Astrocyte of the cerebellum (primary cell): ENCODE data around the gene VTI1B.

Experiments
- DNase-seq: peaks from one replicate; pipeline ENCODE4 v3.0.0-alpha.2; 2011; ENCODE audit warnings: low read depth
- H3K4me3 ChIP-seq: 2 replicates; pipeline ENCODE4 v1.5.1; 2011; ENCODE audit warnings: mild to moderate bottlenecking, low read depth, low read length, moderate library complexity
- CTCF ChIP-seq: IDR thresholded peaks from 2 replicates; pipeline ENCODE4 v1.5.1; 2012; ENCODE audit warnings: low read length, low read depth, moderate library complexity, mild to moderate bottlenecking; ENCODE audit errors: missing control alignments
- in situ Hi-C: cut with HindIII; loops from 2 replicates; pipeline ENCODE4 v1.10.0; 2017; ENCODE audit warnings: low sequenced_read_pairs

The VTI1B gene

GRCh38 chr14:67623114-67623513 lies 51.3 kb downstream of the VTI1B start:
- in situ Hi-C loops = no loop called here
- DNase-seq = peak; percentile 46
- no peak overlapping the region for H3K4me3 ChIP-seq

GRCh38 chr14:67622675-67623074 lies 51.8 kb downstream of the VTI1B start:
- no peak overlapping the region for H3K4me3 ChIP-seq
- peak; percentile 67 for DNase-seq
- in situ Hi-C loops = no loop called here

More at GRCh38 chr14:67623114-67623513, 51.3 kb downstream of the VTI1B start:
- no peak for TF ChIP-seq CTCF

DNA sequence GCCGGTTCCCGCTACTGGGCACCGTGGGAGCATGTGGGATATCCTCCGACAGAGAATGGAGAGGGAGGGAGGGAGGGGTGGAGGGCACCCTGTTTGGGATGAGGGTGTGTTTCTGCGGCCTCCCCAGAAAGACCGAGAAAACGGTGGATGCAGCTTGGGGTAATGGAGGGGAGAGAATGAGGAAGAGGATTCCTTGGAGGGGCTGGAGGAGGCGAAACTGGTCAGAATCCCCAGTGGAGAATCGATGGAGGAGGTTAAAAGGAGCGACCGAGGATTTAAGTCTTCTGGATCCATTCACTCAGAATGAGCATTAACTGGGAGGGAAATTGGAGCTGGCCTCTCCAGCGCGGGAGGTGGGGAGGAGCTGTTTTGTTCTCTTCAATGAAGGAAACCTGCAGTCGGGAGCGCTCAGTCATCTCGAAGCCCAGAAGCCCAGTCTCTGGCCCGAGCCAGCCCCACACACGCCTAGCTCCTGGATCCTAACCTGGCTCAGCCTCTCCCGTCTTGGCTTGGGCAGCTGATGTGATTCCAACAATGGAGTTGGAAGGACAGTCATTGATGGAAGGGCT lies 54.1 kb downstream of the VTI1B start:
- DNase-seq = no peak
- no peak for TF ChIP-seq CTCF
- peak overlapping the region; percentile 68 for H3K4me3 ChIP-seq
- in situ Hi-C loops = no loop called here

More at GRCh38 chr14:67622675-67623074, 51.8 kb downstream of the VTI1B start:
- TF ChIP-seq CTCF = no peak

DNA sequence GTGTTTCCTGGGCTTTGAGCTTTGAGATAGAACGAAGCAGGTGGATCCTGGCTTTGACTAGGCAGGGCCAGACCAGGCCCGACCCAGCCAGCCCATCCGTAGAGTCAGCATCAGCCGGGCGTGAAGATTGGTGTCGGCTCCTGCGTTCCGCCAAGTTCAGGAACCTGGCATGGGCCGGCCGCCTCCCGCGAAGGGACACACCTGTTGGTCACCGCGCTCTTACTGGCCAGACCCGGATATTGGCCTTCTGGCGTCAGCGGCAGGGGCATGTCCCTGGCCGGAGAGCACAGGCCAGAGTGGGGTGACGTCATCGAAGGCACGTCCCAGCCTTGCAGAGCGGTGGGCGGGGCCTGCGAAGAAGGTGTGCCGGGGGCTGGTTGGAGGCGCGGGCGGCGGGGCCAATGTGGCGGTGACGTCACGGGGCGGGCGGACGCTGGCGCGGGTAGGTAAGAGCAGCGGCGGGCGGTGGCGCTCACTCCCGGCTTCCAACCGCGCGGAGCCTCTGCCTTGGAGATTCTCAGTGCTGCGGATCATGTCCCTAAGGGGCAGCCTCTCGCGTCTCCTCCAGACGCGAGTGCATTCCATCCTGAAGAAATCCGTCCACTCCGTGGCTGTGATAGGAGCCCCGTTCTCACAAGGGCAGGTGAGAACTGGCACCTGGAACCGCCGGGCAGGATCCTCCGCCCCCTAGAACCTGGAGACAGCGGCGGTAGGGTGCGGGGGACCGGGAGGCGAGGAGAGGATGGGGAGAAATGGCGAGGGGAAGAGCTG lies 54.8 kb downstream of the VTI1B start, which contains the start of gene ARG2:
ARG2 (plus strand) TSS at position 475 of the 771 bp plus-strand sequence; CDS start at position 533, 58 bp downstream.
- in situ Hi-C loops = no loop called here
- no peak for TF ChIP-seq CTCF
- peak within 1 kb of the TSS; percentile 68 for H3K4me3 ChIP-seq
- DNase-seq = peak; percentile 64

GRCh38 chr14:67618617-67619063 lies 55.8 kb downstream of the VTI1B start:
- TF ChIP-seq CTCF = peak; percentile 62
- in situ Hi-C loops = no loop called here
- DNase-seq = peak; percentile 74
- no peak overlapping the region for H3K4me3 ChIP-seq

- DNase-seq = no peak
- H3K4me3 ChIP-seq = no peak overlapping the region
- TF ChIP-seq CTCF = no peak
- in situ Hi-C loops = no loop called here
These were observed 63.9 kb downstream of the VTI1B start for GRCh38 chr14:67610491-67610890.
